Ovary (tissue), 9 donors: ENCODE data around the gene BDKRB1. TPM values are rescaled to one million over a fixed set of nuclear protein-coding genes. Genes with fewer than 3 reads are reported as not detected.

Experiments used
- DNase-seq, 5 donors: peaks; one replicate each; pipeline ENCODE4 v3.0.0-alpha.2; 2019 to 2020
- H3K27ac ChIP-seq, 2 donors: fragments of 200-600 bp; one replicate each; pipeline versions ENCODE4 v1.5.1 to v1.8.0; 2019 to 2022
- H3K27me3 ChIP-seq: fragments of 200-600 bp; one replicate; pipeline ENCODE4 v1.8.0; 2022
- H3K36me3 ChIP-seq: fragments of 200-600 bp; sonication (generic); one replicate; pipeline ENCODE4 v1.5.1; 2019
- H3K4me1 ChIP-seq: one replicate; pipeline ENCODE4 v1.8.1; 2013; ENCODE audit warnings: mild to moderate bottlenecking, moderate library complexity; ENCODE audit not compliant: insufficient read depth
- H3K4me3 ChIP-seq: fragments of 200-600 bp; sonication (generic); one replicate; pipeline ENCODE4 v1.5.1; 2017
- H3K9me3 ChIP-seq, 2 donors: fragments of 200-600 bp in 1 of 2; sonication (generic) in 1 of 2; one replicate each; pipeline versions ENCODE4 v1.5.1 to v1.8.1; 2013 to 2019; ENCODE audit warnings: mild to moderate bottlenecking in 1 of 2, moderate library complexity in 1 of 2
- EP300 ChIP-seq: sonication (generic); formaldehyde crosslinking; IDR thresholded peaks from one replicate; pipeline ENCODE4 v1.6.1; 2017; ENCODE audit warnings: antibody characterized with exemption
- POLR2A ChIP-seq: fragments of 450-650 bp; IDR thresholded peaks from one replicate; pipeline ENCODE4 v1.6.1; 2017; ENCODE audit warnings: antibody characterized with exemption, mild to moderate bottlenecking, moderate library complexity
- WGBS, 3 donors: extraction: QIAGEN DNeasy Blood & Tissue Kit in 1 of 3; methylation state at CpG; one replicate each; pipeline versions ENCODE4 v1.1.5 to v1.1.7; 2013 to 2017; 5-methylcytosine and 5-hydroxymethylcytosine counted together
- intact Hi-C, 4 donors: fragments of 100-400 bp; cut with DNase I; formaldehyde crosslinking; loops; one replicate each; pipeline versions ENCODE4 v1.11.0 to v1.15.1; 2022 to 2023
- polyA plus RNA-seq, 2 donors: library from polyadenylated mRNA; stranded (reverse); fragments of 200-250 nt in 1 of 2; fragments of 350-450 nt in 1 of 2; fragmentation: Illumina TruSeq in 1 of 2; extraction: RNeasy Lipid Tissue Mini Kit (QIAGEN cat#74804) in 1 of 2; gene quantifications; one replicate each; pipeline ENCODE4 v1.2.3, GENCODE V29; 2013 to 2014
- total RNA-seq, 7 donors: library from RNA; depleted of rRNA in 2 of 7; stranded (reverse); fragments of >200 nt in 2 of 7; fragmentation: NEBNext Ultra II Directional in 3 of 7; extraction: Animal tissue kit (Norgen Biotek cat#: 25700) in 3 of 7; gene quantifications; one replicate each; pipeline versions ENCODE4 v1.1.0 to v1.2.4, GENCODE V29; 2016 to 2023
- TF ChIP-seq, protein P1 (sequence below), 3 donors: fragments of 450-650 bp in 2 of 3; fragments of 200-600 bp in 1 of 3; IDR thresholded peaks; one replicate each; pipeline versions ENCODE4 v1.5.1 to v1.8.0; 2016 to 2022; ENCODE audit warnings: antibody characterized with exemption in 3 of 3, mild to moderate bottlenecking in 1 of 3
- donor health status: DM: no; HTN: no; CAD: no; lungs with moderate emphysema.
- donor health status: DM: no; HTN: no; CAD: no.
- donor health status: Bipolar disorder and iron deficiency.
- donor health status: DM: yes; HTN: yes; CAD: no.
- donor health status: DM: no; HTN: no; CAD: no.
- donor health status: DM: yes; HTN: yes; CAD: no.

Gene BDKRB1
- total and polyA plus RNA-seq, 9 donors = 0.30 to 5.3 (median 0.75) TPM; not detected in 5

DNA sequence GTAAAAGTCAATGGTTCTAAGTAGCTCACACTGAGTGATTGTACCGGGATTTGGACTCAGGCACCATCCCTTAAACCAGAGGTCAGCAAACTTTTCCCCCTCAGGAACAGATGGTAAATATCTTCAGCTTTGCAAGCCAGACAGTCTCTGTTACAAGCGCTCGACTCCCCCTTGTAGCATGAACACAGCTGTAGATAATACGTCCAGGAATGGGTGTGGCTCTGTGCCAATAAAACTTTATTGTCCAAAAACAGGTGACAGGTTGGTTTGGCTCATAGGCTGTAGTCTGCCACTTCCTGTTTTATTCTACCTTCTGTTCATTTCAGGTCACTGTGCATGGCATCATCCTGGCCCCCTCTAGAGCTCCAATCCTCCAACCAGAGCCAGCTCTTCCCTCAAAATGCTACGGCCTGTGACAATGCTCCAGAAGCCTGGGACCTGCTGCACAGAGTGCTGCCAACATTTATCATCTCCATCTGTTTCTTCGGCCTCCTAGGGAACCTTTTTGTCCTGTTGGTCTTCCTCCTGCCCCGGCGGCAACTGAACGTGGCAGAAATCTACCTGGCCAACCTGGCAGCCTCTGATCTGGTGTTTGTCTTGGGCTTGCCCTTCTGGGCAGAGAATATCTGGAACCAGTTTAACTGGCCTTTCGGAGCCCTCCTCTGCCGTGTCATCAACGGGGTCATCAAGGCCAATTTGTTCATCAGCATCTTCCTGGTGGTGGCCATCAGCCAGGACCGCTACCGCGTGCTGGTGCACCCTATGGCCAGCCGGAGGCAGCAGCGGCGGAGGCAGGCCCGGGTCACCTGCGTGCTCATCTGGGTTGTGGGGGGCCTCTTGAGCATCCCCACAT is 7.6 kb downstream of the BDKRB1 start:
- no peaks in the 10 kb centered on the region for H3K27me3 ChIP-seq
- no peak for TF ChIP-seq EP300
- TF ChIP-seq, protein P1, sequence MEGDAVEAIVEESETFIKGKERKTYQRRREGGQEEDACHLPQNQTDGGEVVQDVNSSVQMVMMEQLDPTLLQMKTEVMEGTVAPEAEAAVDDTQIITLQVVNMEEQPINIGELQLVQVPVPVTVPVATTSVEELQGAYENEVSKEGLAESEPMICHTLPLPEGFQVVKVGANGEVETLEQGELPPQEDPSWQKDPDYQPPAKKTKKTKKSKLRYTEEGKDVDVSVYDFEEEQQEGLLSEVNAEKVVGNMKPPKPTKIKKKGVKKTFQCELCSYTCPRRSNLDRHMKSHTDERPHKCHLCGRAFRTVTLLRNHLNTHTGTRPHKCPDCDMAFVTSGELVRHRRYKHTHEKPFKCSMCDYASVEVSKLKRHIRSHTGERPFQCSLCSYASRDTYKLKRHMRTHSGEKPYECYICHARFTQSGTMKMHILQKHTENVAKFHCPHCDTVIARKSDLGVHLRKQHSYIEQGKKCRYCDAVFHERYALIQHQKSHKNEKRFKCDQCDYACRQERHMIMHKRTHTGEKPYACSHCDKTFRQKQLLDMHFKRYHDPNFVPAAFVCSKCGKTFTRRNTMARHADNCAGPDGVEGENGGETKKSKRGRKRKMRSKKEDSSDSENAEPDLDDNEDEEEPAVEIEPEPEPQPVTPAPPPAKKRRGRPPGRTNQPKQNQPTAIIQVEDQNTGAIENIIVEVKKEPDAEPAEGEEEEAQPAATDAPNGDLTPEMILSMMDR (IDR thresholded peaks at IDR 0.05) = no peak
- no peak for TF ChIP-seq POLR2A
- no peaks in the 10 kb centered on the region for H3K9me3 ChIP-seq
- H3K4me1 ChIP-seq = no peaks in the 10 kb centered on the region
- no peak overlapping the region for H3K4me3 ChIP-seq
- DNase-seq = no peak
- 77 to 82% (median 79%) methylated on average over 20 of the region's 20 CpGs for WGBS, 3 donors
- intact Hi-C loops = loop anchor here in 1 of 4 donors (10.0 kb wide), 1 partner anchor 159 kb away; no protein-coding TSS in a partner anchor
- no peak overlapping the region for H3K27ac ChIP-seq
- no peaks in the 10 kb centered on the region for H3K36me3 ChIP-seq

DNA sequence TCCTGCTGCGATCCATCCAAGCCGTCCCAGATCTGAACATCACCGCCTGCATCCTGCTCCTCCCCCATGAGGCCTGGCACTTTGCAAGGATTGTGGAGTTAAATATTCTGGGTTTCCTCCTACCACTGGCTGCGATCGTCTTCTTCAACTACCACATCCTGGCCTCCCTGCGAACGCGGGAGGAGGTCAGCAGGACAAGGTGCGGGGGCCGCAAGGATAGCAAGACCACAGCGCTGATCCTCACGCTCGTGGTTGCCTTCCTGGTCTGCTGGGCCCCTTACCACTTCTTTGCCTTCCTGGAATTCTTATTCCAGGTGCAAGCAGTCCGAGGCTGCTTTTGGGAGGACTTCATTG is 8.2 kb downstream of the BDKRB1 start:
- Histone ChIP-seq H3K4me3 (no peak overlapping the region), H3K4me1 (no peaks in the 10 kb centered on the region), H3K27ac (no peak overlapping the region), H3K36me3 (no peaks in the 10 kb centered on the region), H3K9me3 (no peaks in the 10 kb centered on the region), H3K27me3 (no peaks in the 10 kb centered on the region)
- intact Hi-C loops = loop anchor here in 1 of 4 donors (10.0 kb wide), 1 partner anchor 159 kb away; no protein-coding TSS in a partner anchor
- DNase-seq = no peak
- WGBS, 3 donors = 66 to 75% (median 67%) methylated on average over 14 of the region's 14 CpGs
- TF ChIP-seq POLR2A (no peak), EP300 (no peak)
- TF ChIP-seq, protein P1 (IDR thresholded peaks at IDR 0.05) = no peak

DNA sequence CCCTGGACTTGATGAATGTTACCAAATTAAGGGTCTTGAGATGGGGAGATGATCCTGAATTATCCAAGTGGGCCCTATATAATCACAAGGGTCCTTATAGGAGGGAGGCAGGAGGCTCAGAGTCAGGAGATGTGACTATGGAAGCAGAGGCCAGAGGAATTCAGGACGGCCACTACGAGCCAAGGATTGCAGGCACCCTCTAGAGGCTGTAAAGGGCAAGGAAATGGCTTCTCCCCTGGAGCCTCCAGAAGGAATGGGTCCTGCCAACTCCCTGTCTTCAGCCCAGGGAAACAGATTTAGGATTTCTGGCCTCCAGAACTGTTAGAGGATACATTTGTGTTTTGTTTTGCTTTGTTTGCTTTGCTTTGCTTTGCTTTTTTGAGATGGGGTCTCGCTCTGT is 8.8 kb downstream of the BDKRB1 start:
- Histone ChIP-seq H3K36me3 (no peaks in the 10 kb centered on the region), H3K4me3 (no peak overlapping the region), H3K9me3 (no peaks in the 10 kb centered on the region), H3K27ac (no peak overlapping the region), H3K4me1 (no peaks in the 10 kb centered on the region), H3K27me3 (no peaks in the 10 kb centered on the region)
- TF ChIP-seq, protein P1 (IDR thresholded peaks at IDR 0.05) = no peak
- TF ChIP-seq POLR2A (no peak), EP300 (no peak)
- DNase-seq = no peak
- intact Hi-C loops = loop anchor here in 1 of 4 donors (10.0 kb wide), 1 partner anchor 160 kb away; no protein-coding TSS in a partner anchor
- 51 to 59% (median 56%) methylated on average over 3 of the region's 3 CpGs for WGBS, 3 donors

DNA sequence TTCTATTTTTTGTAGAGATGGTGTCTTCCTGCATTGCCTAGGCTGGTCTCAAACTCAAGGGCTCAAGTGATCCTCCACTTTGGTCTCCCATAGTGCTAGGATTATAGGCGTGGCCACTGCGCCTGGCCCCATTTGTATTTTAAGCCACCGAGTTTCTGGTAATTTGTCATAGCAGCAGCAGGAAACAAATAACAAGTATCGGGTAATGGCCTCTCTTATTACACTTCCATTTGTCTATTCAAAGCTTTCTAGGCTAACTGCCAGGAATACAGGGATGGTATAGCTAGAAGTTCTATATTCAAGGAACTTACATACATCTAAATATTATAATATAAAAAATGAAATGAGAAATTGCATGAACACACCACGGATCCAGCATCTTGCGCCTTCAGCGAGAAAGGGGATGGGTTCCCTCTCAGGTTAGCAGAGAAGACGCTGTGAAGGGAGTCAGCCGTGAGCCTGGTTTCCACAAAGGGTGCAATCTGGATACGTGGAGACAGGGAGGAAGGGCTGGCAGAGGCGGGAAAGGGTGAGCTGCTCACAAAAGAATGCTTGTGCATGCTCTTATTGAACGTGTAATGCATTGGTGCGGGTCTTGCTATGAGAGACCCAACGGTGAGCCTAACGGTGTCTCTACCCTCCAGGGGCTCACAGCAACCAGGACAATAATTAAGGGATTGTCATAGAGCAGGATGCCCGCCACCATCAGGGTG is 9.5 kb downstream of the BDKRB1 start:
- Histone ChIP-seq H3K4me1 (no peaks in the 10 kb centered on the region), H3K36me3 (no peaks in the 10 kb centered on the region), H3K27ac (no peak overlapping the region), H3K4me3 (no peak overlapping the region), H3K27me3 (no peaks in the 10 kb centered on the region), H3K9me3 (no peaks in the 10 kb centered on the region)
- intact Hi-C loops = loop anchor here in 1 of 4 donors (10.0 kb wide), 1 partner anchor 161 kb away; no protein-coding TSS in a partner anchor
- no peak for TF ChIP-seq EP300
- TF ChIP-seq POLR2A = no peak
- TF ChIP-seq, protein P1 (IDR thresholded peaks at IDR 0.05) = no peak
- 68 to 79% (median 73%) methylated on average over 16 of the region's 16 CpGs for WGBS, 3 donors
- no peak for DNase-seq
